COLO829 (cell line): Measurements from ENCODE around the gene RBSN.
"Not testable (repeated sequence)": the region's sequence is repeated elsewhere in the genome, so short reads cannot be mapped to it uniquely, and the experiment has no call there.

Experiments used
- DNase-seq: peaks from one replicate; pipeline ENCODE4 v3.0.0; 2012; ENCODE audit warnings: low spot score

RBSN gene

GRCh38 chr3:15098503-15099363 is at the start of gene RBSN:
Gene RBSN, minus strand, starts transcription at chr3:15099148. Its CDS starts 3,028 bp downstream, at chr3:15096120.
- DNase-seq: peak; percentile 81

GRCh38 chr3:15148614-15149013 is 49.7 kb upstream of the RBSN start:
- peak; percentile 8 for DNase-seq

DNA sequence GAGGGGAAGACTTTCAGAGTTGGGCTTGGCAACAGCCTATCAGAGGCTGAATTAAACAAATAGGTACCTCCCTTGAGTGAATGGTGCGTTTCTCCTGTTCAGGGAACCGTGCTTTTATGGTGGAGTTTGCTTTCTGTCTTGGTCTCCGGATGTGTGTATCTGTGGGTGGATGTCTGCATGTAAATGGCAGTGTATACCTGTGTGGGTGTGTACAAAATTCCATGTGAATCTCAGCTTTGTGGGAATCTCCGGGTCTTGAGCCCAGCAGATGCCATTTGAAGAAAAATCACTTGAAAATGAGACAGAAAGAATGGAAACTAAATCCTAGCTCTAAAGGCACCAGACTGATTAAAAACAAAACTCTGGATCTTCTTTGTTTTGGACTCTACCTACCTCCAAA is 37.9 kb upstream of the RBSN start:
- DNase-seq: not testable (repeated sequence)

DNA sequence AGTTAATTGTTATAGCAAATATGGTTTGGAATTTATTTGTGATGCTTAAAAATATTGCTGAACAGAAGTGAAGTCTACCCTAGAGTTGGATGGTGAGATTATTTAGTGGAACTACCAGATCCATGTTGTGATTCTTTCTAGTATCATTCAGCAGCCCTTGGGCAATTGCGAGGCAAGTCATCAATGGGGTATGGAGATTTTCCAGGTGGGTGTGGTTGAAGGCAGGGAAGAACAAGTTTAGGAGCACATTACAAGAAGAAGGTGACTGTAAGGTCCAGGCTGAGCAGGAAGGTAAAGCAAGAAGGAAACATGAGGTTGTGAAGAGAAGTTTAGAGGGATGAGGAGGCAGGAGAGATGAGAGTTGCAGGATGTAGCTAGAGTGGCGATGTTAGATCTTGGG is 36.0 kb upstream of the RBSN start:
- DNase-seq: not testable (repeated sequence)

- not testable (repeated sequence) for DNase-seq
Observed at GRCh38 chr3:15128403-15128802, 29.5 kb upstream of the RBSN start.

GRCh38 chr3:15126975-15127374 is 28.0 kb upstream of the RBSN start:
- DNase-seq: not testable (repeated sequence)

GRCh38 chr3:15122398-15122797 is 23.4 kb upstream of the RBSN start:
- no peak for DNase-seq

DNA sequence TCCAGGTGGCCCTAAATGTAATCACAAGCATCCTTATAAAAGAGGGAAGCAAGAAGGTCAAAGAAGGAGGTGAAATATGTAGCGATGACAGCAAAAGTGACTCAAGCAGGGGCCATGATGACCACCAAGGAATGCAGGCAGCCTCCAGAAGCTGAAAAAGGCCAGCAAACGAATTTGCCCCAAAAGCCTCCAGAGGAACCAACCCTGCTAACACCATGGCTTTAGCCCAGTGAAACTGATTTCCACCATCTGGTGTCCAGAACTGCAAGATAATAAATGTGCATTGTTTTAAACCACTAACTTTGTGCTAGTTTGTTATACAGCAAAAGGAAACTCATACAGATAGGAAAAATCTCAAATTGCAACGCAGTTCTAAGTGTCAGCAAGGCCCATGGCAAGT is 23.0 kb upstream of the RBSN start:
- DNase-seq: no peak

DNA sequence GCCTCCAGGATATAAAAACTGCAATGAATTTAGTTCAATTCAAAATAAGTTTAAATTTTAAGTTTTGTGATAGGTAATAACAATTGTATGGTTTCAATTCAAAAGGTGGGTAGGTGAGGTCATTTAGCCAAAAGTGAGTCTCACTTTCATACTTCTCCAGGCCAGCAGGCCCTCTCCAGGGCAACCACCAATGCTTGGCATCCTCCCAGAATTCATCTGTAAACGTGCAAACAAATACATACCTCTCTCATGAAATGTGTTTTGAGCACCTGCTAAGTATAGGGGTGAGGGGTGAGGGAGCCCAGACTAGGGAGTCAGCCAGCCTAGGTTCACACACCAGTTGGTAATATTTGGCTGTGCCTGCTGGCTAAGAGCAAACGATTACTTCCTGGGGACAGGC is 22.0 kb upstream of the RBSN start:
- DNase-seq: no peak

GRCh38 chr3:15117011-15117410 is 18.1 kb upstream of the RBSN start:
- no peak for DNase-seq

DNA sequence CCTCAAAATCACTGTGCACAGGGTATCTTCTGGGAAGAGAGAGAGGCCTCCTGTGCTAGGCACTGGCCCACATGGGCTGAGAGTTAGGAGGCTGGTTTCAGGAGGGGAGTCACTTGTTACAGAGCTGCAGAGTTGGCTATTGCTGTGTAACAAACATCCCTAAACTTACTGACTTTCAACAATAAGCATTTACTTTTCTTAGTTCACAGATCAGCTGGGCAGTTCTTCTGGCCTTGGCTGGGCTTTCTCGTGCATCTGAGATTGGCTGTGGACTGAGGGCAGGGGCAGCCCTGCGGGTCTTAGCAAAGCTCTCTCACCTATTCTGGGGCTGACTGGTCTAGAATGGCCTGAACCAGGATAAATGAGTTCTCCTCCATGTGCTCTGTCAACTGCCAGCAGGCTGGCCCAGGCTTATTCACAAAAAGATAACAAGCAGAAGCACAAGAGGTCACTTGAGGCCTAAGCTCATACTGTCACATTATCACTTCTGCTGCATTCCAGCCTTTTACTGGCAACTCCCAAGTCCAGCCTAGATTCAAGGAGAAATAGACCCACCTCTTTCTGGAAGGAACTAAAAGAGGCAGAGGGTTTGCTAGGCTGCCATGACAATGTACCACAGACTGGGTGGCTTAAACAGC is 17.2 kb upstream of the RBSN start:
- DNase-seq: no peak

DNA sequence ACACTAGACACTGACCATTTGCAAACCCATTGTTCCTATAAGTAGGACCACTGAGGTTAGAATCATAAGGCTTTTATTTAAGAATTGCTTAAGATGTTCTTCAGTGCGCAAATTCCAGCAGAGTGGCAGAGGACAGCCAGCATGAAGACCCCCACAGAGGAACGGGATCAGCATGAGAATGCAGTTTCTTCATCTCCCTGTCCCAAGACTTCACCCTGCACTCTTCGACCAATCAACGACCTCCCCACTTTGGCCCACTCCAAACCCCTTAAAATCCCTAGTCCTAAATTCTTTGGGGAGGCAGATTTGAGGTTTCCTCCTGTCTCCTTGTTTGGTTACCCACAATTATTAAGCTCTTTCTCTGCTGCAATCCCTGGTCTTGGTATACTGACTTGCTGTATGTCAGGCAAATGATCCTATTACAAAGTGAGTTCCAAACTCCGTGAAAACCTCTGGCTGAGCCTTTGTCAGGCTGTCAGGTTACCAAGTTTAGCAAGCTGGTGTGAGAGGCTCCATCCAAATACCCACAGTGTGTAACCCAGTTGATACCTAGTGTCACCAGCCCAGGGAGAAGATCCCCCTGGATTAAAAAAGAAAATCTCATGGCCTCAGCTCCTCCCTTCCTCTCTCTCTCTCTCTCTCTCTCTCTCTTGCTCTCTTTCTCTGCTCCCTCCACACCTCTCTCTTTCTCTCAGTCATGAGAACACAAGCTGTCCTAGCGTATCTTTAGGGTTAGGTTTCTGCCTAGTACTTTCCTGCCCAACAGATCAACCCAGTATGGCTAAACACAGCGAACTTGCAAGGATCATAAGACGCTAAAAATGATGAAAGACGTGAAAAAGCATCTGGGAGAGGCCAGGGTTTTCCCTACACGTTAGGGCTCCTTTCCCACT is 15.8 kb upstream of the RBSN start:
- no peak for DNase-seq

DNA sequence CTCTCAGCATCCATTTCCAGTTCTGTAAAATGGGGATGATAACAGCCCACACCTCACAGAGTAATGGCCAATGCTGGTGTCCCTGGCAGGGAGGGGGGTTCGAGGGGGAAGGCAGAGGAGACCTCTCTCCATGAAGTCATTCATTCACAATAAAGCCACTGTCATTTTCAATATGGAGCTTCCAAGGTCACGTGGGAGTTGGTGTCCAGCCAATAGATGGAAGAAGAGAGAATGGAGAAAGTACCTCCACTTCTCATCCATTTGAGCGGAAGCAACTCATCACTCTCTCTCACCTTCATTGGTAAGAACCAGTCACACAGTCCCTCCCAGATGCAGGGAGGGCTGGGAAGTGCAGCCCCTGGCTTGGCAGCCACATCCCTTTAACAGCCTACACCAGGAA is 14.9 kb upstream of the RBSN start:
- DNase-seq: no peak

- no peak for DNase-seq
Observed at GRCh38 chr3:15113471-15113870, 14.5 kb upstream of the RBSN start.

GRCh38 chr3:15112011-15112410 is 13.1 kb upstream of the RBSN start:
- DNase-seq: no peak

DNA sequence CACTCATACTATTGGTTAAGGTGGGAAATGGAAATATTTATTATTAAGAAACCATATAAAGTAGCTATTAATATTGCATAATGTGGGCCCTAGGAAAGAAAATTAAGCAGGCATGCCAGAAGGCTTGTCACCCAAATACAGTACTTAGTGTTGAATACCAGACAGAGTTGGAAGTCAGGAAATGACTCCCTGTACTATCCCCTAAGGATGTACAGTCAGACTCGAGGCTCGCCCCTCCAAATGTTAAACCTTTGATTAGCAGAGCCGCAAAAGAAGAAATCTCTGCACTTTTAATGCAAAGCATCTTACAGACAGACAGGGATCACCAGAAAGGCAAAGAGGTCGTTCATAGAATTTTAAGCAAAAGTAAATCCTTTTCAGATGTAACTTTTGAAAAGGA is 11.3 kb upstream of the RBSN start:
- no peak for DNase-seq

DNA sequence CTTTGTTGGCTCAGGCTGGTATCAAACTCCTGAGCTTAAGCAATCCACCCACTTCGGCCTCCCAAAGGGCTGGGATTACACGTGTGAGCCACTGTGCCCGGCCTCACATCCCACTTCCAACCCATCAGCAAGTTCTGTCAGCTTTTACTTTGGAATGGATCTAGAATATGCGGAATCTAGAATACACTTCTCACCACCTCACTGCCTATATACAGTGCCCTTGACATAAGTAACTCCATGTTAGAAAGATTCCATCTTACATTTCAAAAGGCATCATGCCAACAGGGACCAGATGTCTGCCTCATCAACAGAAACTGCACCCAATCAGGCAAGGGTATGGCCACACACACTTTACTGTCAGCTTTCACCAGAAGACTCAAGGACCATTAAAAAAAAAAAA is 9.9 kb upstream of the RBSN start:
- DNase-seq: no peak

GRCh38 chr3:15108082-15108545 is 9.2 kb upstream of the RBSN start:
- DNase-seq: peak; percentile 66

- no peak for DNase-seq
Observed at GRCh38 chr3:15107075-15107947, 8.4 kb upstream of the RBSN start.

DNA sequence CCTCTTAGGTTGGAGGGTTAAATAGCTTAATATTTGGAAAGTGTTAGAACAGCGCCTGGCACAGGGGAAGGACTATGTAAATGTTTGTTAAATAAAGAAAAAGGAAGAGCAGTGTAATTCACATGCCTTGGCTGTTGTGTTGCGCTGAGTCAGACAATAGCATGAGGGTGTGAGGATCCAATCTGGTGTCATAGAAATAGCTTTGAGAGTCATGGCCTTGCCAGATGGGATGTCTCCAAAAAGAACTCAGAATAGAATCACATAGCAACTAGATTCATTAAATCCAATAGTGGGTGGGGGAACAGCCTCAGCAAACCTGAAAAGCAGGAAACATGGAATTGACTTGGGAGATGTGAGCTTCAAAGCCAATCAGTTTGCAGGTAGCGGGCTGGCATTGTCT is 3.9 kb upstream of the RBSN start:
- no peak for DNase-seq

- no peak for DNase-seq
Observed at GRCh38 chr3:15102256-15102655, 3.3 kb upstream of the RBSN start.
